T-helper 2 cell (primary cell): ENCODE data around the gene FLACC1.

ENCODE experiments used
- DNase-seq, 5 experiments: peaks; one replicate each; pipeline versions ENCODE4 v3.0.0 to v3.0.0-alpha.2; 2012 to 2022

Gene FLACC1

DNA sequence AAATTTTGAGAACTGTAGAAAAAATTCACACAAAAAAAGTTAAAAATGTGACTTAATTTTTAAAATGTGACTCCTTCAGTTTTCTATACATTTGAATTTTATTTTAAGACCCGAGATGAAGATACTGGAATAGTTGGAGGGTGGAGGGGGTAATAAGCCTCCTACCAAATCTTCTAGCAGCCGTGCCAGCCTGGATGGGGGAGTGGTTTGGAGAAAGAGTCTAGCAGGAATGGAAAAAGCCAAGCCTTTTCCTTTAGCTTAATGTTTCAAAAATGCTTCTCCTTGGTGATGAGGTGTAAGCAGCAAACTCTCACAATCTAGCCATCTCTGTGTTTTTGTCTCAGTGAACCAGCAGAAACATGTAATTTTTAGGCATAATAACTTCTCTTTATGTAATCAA lies 82.1 kb downstream of the FLACC1 start:
- DNase-seq = no peak

DNA sequence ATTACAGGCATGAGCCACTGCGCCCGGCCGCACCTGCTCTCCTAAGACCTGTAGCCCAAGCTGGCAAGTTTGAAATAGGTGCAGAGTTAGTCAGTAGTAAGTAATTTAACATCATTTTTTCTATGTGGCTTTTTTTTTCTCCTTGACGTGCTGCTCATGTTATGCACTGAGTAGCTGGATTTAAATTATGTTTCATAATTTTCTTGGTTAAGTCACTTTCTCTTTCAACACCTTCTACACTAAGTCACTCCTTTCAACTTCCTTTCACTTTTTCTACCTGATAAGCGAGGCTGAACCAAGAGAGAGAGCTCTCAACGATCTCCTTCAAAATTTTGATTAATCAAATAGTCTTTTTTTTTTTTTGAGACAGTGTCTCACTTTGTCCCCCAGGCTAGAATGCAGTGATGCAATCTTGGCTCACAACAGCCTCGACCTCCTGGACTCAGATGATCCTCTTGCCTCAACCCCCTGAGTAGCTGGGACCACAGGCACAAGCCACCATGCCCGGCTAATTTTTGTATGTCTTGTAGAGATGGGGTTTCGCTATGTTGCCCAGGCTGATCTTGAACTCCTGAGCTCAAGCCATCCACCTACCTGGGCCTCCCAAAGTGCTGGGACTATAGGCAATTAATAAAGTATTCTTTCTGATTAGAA lies 83.7 kb downstream of the FLACC1 start:
- DNase-seq = peak in 1 of 5 experiments; percentile 56

DNA sequence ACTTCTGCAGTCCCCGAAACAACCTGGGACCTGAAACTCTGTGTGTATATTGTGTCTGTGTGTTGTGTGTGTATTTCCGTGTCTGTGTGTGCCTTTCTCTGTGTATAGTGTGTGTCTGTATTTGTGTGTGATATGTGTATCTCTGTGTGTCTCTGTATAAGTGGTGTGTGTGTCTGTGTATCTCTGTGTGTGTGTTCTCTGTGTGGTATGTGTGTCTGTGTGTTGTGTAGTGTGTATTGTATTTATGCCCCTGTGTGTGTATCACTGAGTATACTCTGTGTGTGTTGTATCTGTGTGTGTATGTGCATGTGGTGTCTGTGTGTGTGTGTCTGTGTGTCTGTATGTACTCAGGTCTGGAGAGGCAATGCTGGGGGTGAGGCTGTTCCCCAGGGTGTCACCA lies 85.2 kb downstream of the FLACC1 start:
- DNase-seq = no peak

DNA sequence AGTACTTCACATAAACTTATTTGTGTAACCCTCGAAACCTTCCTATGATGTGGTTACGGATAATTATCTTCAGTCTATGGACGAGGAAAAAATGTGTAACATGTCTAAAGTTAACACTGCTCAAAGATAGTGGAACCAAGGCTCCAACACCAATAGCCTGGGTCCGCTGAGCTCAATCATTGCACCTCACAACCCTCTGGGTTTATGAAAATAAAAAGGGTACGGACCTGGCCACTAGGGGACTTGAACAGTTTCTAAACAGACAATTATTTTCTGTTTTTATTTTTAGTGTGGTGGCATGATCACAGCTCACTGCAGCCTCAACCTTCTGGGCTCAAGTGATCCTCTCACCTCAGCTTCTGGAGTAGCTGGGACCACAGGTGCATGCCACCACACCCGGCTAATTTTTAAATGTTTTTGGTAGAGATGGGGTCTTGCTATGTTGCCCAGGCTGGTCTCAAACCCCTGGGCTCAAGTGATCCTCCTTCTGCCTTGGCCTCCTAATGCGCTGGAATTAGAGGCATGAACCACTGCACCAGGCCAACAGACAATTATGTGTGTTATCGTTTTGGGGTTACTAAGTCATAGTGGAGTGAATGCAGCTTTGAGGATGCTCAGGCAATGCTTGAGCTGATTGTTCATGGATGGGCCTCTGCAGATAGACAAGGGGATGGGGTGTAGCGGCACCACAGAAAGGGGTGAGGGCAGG lies 86.7 kb downstream of the FLACC1 start:
- DNase-seq = peak in 1 of 5 experiments; percentile 27

DNA sequence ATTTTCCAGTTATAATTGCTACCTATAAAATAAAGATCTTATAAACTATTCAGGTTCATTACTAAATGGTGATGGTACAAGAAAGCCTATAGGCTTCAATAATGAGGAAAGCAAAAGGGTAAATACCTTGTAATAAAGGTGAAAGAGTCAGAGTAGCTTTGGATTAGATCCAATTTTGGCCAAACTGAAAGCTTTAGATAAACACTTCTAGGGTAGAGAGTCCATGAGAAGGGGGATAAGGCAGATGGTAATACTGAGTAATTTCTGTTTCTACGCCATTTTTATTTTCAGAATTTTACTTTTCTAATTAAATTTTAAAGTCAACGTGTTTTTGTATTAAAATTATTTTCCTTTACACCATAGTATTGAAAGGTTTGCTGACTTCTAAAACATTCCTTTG lies 87.4 kb downstream of the FLACC1 start:
- no peak for DNase-seq

DNA sequence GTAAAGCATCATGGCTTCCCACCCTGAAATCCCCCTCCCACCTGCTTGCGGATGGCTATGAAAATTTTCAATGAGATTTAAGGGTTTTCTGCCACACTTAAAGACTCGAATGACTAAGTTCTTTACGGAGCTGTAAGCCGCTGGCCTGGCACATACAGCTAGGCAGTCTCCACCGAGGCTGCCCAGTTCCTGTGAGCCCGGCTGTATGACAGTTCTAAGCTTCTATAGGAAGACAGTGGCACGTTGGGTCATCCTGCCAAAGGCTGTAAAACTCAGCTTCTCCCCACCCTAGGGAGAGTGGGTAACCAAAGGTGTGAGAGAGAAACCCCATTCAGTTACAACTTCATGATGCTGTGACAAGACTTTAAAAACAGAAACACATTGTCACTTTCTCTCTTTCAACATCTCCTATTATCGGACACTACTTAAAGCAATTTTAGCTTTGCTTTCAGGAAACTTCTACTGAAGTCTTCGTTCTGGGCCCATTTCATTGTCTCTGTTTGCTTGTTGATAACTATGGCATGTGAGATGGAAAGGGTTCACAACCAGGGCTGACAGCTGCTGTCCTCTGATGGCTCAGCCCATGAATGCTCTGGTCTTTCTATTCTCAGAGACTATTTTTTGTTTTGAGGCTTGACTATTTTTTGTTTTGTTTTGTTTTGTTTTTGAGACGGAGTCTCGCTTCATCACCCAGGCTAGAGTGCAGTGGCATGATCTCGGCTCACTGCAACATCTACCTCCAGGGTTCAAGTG lies 89.7 kb downstream of the FLACC1 start:
- DNase-seq = peak in 2 of 5 experiments; percentile 28 to 55

DNA sequence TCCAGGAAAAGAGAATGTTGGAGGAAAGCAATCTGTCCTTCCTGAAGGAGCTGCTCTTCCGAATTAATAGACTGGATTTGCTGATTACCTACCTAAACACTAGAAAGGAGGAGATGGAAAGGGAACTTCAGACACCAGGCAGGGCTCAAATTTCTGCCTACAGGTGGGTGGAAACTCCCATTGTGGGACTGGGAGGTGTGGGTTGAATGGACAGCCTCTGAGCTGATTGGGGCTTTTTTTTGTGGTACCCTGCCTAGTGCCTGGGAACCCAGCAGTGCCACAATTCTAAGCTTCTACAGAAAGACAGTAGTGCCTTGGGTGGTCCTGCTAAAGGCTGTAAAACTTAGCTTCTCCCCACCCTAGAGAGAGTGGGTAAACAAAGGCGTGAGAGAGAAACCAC lies 90.5 kb downstream of the FLACC1 start:
- DNase-seq = no peak

DNA sequence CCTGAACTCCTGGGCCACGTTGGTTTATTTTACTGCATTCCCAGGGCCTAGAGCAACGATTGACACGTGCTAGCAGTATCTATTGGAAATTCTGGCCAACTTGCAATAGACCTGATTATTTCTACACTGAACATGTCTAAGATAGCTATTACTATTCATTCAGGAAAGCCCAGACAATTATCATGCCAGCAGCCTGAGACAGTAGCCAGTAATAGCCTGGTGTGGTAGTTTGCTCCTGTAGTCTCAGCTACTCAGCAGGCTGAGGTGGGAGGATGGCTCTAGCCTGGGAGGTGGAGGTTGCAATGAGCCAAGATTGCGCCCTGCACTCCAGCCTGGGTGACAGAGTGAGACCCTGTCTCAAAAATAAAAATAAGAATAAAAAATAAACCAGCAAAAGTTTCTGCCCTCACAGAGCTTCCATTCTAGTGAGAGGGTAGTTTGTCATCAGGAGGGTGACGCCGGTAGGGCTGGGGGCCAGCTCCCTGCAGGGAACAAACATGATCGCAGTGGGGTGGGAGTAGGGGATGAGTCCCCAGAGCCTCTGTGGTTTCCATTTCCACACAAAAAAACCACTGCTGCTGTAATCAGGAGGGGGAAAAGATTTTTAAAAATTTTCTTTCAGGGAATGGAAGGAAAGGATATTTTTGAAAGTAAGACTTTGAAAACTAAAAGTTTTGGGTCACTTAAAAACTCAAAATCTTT lies 92.5 kb downstream of the FLACC1 start:
- DNase-seq = no peak

DNA sequence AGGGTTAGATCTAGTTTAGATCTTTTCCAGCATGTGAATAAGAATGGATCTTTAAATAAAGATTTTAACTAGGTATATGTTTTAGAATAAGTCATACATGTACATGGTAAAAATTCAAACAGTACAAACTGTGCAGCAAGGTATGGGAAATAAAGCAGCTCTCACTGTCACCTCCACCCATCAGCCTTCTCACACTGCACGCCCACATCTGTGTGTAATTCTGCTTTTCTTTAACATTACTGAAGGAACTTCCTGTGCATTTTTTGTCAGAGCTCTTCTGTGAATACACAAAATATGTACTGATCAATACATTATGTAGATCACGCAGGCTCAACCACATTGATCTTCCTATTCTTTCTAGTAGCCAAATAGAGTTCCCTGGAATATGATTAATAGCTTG lies 93.4 kb downstream of the FLACC1 start:
- DNase-seq = peak in 1 of 5 experiments; percentile 56

DNA sequence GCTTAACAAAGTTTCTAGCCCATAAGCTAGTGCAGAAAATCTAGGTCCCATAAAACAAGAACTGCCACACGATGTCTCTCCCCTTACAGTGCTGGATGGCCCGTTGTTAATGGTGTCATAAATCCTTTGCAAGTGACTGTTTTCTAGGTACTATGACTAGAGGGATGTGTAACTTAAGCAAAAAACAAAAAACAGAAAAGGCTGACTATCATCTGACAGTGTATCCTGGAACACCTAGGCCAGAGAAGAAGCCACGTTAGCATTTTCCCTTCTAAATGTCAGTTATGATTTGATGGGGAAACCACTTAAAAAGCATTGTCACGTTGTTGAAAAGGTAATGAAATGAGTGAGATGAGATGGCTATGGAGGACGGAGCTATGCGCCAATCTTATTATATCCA lies 94.4 kb downstream of the FLACC1 start:
- DNase-seq = peak in 1 of 5 experiments; percentile 83

DNA sequence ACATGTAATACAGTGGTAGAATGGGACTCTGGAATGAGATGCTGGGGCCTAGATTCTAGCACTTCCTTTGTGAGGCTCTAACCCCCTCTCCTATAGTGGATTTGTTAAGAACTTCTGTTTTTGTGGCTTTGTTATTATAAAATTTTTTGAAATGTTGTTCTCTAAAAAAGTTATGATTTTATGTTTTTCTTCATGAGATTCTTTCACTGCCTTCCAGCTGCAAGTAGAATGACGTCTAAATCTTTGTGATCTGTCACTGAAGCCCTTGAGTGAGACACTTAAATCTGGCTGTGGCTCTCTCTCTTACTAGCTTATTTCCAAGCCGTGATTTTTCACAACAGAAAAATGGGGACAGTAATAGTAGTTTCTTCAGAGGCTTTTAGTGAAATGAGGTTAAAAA lies 95.2 kb downstream of the FLACC1 start:
- DNase-seq = peak in 1 of 5 experiments; percentile 73

DNA sequence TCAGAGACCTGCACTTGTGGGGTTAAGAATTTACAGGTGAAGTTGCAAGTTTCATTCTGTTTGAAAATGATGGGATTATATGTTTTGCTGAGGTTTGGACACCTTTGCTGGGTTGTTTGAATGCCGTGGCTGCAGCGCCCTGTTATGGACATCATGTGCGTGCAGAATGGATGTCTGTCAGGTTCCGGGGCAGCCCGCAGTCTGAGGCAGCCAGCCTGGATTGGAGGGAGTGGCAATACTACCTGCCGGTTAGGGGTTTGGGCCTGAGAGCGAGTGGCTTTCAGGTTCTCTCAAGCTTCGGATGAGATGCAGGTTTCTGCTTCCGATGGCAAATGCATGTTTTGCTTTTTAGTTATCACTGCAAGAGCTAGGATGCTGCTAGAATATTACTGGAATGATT lies 95.7 kb downstream of the FLACC1 start:
- DNase-seq = peak; percentile 21 to 89 (median 50)

DNA sequence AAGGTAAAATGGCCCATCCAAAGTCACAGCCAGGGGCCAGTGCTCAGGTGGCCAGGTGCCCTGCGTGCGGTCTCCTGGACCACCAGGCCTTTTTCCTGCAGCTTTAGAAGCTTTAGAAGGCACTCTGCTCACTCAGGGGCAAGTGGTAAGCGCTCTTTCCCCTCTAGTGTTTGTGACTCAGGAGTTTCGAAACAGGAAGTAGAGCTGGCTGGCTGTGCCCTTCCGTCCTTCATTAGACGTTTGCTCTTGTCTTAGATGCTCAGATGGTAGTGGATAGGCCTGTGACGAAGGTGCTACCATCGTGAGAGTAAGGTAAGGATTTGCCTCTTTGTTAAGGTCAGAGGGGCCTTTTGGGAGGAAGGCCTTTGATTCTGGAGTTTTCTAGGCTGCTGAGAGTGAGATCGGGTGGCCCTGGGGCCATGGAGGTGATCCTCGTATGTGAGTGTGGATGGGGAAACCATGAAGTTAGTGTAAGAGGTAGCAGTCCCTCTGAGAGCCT lies 96.8 kb downstream of the FLACC1 start, which contains the start of gene CASP8:
Gene CASP8, plus strand, starts transcription at position 235 of the 499 bp plus-strand sequence. CDS start 5,951 bp downstream, outside the sequence.
- peak in 4 of 5 experiments; percentile 37 to 96 (median 68) for DNase-seq

DNA sequence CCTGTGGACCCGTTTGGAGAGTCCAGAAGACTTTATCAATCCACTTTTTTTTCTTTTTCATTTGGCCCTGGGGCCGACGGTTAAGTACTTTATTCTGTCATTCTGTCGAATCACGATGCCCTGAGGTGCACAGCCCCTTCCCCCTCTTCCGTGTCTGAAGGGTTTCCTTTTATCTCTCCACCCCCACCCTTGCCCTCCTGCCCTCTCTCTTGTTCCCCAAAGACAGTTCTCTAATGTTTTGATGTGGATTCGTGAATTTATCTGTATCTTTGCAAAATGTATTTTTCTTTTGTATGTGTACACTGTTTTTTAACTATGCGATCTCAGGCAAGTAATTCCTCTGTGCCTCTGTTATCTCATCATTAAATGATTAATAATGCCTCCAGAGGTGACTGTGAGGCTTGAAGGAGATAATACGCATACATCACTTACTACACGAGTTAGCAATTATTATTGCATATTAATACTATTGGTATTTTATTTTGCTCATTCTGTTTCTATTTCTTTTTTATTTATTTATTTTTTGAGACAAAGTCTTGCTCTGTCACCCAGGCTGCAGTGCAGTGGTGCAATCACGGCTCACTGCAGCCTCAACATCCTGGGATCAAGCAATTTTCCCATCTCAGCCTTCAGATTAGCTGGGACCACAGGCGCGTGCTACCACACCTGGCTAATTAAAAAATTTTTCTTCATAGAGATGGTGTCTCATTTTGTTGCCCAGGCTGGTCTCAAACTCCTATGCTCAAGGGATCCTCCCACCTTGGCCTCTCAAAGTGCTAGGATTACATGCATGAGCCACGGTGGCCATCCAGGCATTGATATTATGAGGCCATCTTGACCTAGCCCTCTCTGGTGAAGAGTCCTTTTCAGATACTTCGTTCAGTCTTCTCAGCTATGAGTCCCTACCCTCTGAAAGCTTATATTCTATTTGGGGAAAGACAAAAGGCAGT lies 98.2 kb downstream of the FLACC1 start:
- DNase-seq = peak in 1 of 5 experiments; percentile 45

DNA sequence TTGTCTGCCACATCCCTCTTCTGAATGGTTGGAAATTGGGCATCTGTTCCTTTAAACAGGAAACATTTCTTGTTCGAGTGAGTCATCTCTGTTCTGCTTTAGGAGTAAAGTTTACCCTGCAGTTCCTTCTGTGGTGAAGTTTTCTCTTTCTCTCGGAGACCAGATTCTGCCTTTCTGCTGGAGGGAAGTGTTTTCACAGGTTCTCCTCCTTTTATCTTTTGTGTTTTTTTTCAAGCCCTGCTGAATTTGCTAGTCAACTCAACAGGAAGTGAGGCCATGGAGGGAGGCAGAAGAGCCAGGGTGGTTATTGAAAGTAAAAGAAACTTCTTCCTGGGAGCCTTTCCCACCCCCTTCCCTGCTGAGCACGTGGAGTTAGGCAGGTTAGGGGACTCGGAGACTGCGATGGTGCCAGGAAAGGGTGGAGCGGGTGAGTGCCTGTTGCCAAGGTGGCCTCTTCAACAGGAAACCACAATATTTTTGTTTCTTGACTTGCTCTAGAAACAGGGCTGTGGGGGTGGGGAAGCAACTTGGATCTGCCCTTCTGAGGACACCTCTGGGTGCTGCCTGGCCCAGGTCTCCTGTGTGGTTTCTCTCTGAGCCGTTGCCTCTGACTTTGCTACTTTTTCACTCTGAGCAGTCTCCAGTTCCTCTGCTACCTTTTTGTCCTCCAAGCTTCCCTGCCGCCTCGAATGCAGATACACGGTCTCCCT lies 99.0 kb downstream of the FLACC1 start:
- DNase-seq = peak; percentile 56 to 99 (median 89)

DNA sequence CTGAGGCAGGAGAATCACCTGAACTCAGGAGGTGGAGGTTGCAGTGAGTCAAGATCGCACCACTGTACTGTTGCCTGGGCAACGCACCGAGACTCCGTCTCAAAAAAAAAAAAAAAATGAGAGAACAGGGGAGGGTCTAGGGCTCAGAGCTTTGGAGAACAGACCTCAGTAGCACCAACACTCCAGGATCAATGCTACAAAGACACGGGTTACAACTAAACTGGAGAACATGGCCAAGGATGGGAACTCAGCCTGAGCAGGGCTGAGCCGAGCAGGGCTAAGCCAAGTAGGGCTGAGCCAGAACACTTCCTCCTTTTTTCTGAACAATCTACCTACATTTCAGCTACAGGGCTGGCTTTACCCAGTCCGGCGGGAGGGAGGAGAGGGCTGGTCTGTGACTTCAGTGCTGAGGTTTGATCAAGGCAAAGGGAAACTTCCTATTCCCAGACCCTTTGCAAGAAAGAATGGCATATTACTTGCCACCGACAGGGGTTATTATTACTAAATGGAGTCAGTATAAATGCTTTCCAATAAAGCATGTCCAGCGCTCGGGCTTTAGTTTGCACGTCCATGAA lies 99.7 kb downstream of the FLACC1 start:
- DNase-seq = peak in 4 of 5 experiments; percentile 23 to 77 (median 60)

DNA sequence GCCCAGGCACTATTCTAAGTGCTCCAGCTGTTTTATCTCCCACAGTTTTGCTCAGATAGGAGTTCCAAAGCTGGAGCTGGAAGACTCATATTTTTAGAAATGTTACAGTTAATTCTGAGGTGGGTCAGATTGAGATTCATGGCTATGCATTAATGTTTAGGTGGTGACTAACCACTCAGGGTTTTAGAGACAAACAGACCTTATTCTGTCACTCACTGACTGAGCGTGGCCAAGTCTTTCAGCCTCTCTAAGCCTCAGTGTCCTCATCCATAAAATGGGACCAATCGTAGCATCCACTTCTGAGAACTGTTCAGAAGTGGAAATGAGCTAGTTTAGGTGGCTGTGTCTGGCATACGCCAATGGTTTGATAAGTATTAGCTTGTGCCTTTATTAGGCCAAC lies 101.1 kb downstream of the FLACC1 start:
- no peak for DNase-seq

DNA sequence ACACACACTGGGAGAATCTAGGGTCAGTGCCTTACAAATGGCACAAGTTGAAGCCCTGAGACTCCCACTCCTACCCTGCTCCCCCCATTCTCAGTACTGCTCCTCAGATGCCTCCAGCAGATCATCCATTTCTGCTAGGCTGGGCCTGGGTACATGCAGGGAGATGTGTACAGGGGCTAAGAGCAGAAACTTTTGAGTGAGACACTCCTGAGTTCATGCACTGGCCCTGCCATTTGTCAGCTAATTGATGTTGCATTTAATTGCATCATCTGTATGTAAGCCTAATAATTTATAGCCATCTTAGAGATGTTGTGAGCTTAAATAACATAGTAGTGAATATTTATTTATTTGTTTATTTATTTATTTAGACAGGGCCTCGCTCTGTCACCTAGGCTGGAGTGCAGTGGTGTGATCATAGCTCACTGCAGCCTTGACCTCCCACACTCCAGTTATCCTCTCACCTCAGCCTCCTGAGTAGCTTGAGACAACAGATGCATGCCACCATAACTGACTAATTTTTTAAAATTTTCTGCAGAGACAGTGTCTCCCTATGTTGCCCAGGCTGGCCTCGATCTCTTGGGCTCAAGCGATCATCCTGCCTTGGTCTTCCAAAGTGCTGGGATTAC lies 101.6 kb downstream of the FLACC1 start:
- DNase-seq = no peak

DNA sequence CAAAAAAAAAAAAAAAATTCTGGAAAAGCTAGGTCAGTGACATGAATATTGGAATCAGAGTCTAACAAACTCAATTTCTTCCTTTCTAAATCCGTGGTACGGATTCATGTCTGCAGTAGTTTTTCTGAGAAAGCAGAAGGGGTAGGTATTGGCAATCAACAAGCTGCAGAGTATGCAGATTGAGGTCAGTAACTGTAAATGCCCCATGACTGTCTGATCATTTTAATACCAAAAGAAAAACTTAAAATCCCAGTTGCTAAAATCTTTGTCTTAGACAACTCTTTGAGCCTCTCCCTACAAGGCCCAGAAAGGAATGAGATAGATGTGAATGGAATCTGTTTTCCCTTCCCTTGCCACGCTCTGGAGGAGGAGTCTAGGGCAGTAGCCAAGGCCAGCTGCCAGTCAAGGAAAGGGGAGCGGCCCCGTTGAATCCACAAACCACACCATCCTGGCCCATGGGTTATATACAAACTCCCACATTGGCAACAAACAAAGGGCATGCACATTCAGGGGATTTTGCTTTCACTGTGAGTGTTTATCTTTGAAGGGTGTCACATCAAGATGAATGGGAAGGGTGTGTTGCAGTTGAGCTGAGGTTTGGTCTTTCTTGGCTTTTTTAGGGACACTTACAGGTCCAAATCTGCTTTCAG lies 102.9 kb downstream of the FLACC1 start:
- DNase-seq = peak in 1 of 5 experiments; percentile 74
